NCI-H187 (cell line): ENCODE measurements around the gene RFTN2.
"Not testable (repeated sequence)": the region's sequence is repeated elsewhere in the genome, so short reads cannot be mapped to it uniquely, and the experiment has no call there.

Source experiments
- DNase-seq, 2 experiments: peaks; one replicate each; lab custom pipeline; 2025; lab: John Stamatoyannopoulos, UW

RFTN2 gene

GRCh38 chr2:197604117-197604860 is 71.1 kb downstream of the RFTN2 start:
- no peak for DNase-seq

- no peak for DNase-seq
Observed at GRCh38 chr2:197601726-197602125, 73.7 kb downstream of the RFTN2 start.

- DNase-seq: no peak
Observed at GRCh38 chr2:197600306-197600705, 75.1 kb downstream of the RFTN2 start.

GRCh38 chr2:197599285-197599965 is 76.0 kb downstream of the RFTN2 start:
- no peak for DNase-seq

- no peak for DNase-seq
Observed at GRCh38 chr2:197598450-197598849, 76.9 kb downstream of the RFTN2 start.

GRCh38 chr2:197597166-197597565 is 78.2 kb downstream of the RFTN2 start:
- no peak for DNase-seq

GRCh38 chr2:197596766-197597165 is 78.6 kb downstream of the RFTN2 start:
- no peak for DNase-seq

- no peak for DNase-seq
Observed at GRCh38 chr2:197591339-197592072, 83.9 kb downstream of the RFTN2 start.

- DNase-seq: not testable (repeated sequence)
Observed at GRCh38 chr2:197587255-197587654, 88.1 kb downstream of the RFTN2 start.

GRCh38 chr2:197580166-197580565 is 95.2 kb downstream of the RFTN2 start:
- DNase-seq: not testable (repeated sequence)

GRCh38 chr2:197578294-197578693 is 97.1 kb downstream of the RFTN2 start:
- not testable (repeated sequence) for DNase-seq

- no peak for DNase-seq
Observed at GRCh38 chr2:197577446-197577845, 97.9 kb downstream of the RFTN2 start.

GRCh38 chr2:197576631-197577030 is 98.8 kb downstream of the RFTN2 start:
- no peak for DNase-seq

- no peak for DNase-seq
Observed at GRCh38 chr2:197575987-197576386, 99.4 kb downstream of the RFTN2 start.

- no peak for DNase-seq
Observed at GRCh38 chr2:197573608-197574007, 101.8 kb downstream of the RFTN2 start.

- DNase-seq: no peak
Observed at GRCh38 chr2:197571627-197572271, 103.6 kb downstream of the RFTN2 start.

- DNase-seq: no peak
Observed at GRCh38 chr2:197560146-197560665, 115.2 kb downstream of the RFTN2 start.

GRCh38 chr2:197559681-197560080 is 115.7 kb downstream of the RFTN2 start:
- no peak for DNase-seq

- DNase-seq: no peak
Observed at GRCh38 chr2:197558393-197558792, 117.0 kb downstream of the RFTN2 start.

- no peak for DNase-seq
Observed at GRCh38 chr2:197556456-197556855, 118.9 kb downstream of the RFTN2 start.

GRCh38 chr2:197555467-197555866 is 119.9 kb downstream of the RFTN2 start:
- DNase-seq: no peak

GRCh38 chr2:197551260-197551659 is 124.1 kb downstream of the RFTN2 start:
- DNase-seq: not testable (repeated sequence)
